ENCODE measurements around the gene ARHGDIB.

ARHGDIB gene

DNA sequence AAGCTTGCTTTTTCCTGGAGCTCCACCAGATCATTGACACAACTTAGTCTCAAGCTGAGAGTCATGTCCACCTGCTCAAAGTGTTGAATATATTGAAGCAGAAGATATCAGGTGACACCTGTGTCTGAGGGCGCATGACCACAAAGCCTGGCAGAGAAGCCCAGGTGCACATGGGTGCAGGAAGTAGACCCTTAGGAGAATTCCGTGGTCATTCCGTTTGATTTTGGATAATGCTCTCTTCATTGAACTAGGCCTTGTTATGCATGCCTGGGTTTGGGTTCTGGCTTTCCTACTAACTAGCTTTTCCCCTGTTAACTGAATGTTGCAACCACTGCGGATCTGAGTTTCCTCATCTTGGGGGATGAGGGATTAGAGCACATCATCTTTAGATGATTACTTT is 7.1 kb downstream of the ARHGDIB start:
- no peak for DNase-seq

DNA sequence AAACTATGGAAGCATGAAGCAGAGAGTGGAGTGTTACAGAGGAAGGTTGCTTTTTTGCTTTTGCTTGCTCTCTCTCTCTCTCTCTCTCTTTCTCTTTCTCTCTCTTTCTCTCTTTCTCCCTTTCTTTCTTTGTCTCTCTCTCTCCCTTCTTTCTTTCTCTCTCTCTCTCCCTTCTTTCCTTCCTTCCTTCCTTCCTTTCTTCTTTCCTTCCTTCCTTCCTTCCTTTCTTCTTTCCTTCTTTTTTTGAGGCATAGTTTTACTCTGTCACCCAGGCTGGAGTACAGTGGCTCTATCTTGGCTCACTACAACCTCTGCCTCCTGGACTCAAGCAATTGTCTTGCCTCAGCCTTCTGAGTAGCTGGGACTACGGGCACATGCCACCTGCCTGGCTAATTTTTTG is 7.6 kb downstream of the ARHGDIB start:
- DNase-seq: no peak

DNA sequence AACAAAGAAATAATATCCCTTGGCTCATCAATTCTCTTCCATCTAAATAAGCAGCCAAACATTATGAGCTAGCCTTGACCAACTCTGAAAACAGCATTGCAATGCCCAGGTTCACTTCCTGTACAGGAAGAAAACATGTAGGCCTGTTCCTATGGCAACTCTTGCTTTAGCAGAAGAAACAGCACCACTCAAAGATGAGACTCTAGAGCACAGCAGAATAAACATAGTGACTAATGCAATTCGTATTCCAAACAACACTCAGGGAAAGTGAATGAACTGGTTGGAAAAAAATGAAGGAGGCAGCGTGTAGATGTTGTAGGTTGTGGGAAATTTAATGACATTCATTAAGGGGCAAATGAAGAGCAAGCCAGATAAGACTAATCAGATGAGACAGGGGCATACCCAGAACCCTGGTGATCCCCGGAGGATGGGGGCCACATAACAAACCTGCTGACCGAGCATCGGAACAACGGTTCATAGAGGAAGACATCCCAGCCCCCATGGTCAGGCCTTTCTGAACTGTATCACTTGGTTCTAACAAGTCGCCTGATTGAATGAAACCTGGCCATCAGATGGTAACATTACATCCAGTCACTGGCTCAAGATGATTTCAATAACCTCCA is 9.0 kb downstream of the ARHGDIB start:
- peak; percentile 75 for DNase-seq

DNA sequence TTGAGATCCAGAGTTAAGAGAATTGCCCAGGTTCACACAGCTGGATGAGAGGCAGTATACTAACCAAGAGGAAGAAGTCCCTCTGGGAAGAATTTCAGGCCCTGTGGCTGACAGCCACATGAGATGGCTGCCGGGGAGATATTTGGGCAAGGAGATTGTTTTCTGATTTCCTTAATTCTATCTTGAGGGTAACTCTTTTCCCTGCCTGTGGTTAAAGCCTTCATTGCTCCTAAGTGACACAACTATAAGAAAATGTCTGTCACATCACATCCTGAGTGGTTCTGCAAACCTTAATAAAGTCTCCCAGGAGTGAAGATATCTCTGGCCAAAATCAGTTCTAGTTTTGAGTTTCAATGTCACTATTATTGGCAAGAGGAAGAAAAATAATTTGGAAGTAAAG is 9.6 kb downstream of the ARHGDIB start:
- DNase-seq: no peak

DNA sequence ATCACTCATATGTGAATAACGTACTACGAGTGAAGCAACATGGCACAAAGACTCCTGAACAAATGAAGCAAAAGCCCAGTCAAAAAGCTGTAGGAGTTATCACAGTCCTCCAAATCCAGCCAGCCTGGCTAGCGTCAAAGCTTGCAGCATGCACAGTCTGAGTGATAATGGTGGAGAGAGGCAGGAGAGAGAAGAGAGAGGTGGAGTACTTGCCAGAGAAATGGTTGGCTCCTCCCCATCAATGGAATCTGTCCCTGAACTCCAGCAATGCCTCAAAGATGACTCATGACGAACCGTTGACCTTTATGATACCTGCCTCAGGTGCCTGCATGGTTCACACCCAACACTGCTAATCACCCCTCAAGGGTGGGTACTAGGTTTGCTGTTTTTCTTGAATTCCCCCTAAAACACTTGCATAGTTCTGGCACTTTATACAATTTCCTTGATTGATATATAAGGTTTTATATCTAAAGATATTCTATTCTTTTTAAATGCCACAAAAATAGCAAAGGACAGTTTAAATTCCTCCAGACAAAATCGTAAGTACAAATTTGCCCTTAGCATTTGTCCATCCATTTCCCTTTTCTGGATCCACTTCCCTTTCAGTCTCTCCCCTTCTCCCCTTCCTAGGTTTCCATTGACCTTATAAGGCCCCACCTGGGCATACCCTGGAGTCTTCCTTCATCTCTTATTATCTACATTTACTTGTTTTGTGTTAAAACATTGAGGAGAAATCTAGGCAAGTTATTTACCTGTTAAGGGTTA is 10.2 kb downstream of the ARHGDIB start:
- DNase-seq: peak; percentile 98

DNA sequence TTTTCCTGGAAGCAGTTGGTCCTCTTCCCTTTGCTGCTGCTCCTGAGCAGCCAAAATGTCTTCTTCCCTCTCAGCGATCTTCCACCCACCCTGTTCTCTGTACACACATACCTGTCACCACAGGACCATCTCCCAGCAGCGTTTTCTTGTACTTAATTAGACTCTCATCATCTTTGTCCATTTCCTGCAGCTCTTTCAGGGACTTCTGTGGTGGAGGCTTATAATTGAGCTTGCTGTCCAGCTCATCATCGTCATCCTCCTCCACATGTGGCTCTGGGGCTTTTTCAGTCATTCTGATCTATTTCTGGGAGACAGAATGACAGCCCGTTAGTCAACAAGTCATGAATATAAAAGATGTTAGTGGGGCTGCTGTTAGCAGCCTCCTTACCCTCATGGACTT is 11.0 kb downstream of the ARHGDIB start:
- no peak for DNase-seq

DNA sequence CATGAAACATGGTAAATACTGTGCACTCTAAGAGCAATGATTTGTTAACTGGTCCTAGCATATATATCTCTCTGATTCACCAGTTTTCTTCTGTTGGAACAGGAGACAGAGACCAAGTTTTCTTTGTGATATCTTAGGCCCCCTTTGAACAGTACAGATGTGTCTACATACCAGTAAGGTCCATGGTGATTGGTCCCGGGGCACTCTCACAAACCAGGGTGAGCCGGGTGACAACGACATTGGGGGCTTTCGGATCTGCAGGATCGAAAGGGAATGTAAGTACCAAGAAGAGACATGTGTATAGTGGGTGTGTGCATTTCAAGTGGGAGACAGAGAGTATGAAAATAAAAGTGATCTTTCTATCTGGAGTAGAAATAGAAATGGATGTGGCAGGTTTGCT is 11.8 kb downstream of the ARHGDIB start:
- DNase-seq: no peak

DNA sequence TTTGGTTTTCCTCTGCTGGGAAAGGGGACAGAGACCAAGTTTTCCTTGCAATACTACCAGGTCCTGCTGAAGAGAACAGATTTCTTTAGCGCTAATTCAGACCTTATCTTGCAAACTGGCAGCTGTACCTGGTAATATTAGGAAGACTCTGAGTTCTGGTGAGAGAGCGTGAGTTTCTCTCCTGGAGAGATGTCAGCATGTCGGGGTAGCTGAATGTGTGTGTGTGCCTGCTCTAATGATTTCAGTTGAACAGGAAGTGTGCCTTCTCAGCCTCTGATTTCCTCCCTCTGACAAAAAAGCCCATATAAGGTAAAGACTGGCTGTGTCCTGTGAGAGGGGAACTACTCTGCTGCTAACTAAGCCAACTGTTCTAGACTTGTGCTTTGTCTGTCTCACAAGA is 12.7 kb downstream of the ARHGDIB start:
- peak; percentile 74 for DNase-seq

DNA sequence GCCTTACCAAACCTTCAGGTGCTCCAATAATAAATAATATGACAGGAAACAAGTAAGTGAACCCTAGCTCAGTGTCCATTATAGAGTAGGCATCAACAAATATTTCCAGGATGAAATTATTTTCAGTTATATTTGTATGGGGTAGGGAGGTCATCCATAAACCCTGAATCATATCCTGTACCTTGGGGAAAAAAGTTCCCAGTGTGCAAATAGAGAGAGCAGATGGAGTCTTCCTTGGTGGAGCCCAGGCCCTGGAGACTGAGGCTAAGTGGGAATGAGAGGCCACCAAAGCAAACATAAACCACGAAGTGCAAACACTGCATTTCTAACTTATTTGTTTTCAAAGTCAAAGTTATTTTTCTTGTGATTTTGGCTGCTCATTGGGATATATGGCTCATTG is 14.5 kb downstream of the ARHGDIB start:
- DNase-seq: no peak

DNA sequence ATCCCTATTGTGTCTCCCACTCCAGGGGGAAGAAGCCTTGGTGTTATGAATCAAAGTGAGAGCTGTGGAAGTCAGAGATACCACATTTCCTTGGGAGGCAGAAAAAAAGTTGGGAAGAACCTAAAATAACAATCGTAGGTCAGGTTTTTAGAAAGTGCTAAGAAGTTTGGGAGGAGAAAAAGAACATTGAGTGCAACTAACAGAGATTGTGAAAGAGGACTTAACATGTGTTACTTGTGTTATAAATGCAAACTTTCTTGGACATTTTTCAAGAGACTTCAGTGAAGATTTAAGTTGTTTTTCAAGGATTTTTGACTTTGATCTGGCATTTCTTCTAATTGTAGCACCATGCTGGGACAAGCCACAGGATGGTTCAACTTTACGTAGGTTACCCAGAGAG is 15.2 kb downstream of the ARHGDIB start:
- no peak for DNase-seq

DNA sequence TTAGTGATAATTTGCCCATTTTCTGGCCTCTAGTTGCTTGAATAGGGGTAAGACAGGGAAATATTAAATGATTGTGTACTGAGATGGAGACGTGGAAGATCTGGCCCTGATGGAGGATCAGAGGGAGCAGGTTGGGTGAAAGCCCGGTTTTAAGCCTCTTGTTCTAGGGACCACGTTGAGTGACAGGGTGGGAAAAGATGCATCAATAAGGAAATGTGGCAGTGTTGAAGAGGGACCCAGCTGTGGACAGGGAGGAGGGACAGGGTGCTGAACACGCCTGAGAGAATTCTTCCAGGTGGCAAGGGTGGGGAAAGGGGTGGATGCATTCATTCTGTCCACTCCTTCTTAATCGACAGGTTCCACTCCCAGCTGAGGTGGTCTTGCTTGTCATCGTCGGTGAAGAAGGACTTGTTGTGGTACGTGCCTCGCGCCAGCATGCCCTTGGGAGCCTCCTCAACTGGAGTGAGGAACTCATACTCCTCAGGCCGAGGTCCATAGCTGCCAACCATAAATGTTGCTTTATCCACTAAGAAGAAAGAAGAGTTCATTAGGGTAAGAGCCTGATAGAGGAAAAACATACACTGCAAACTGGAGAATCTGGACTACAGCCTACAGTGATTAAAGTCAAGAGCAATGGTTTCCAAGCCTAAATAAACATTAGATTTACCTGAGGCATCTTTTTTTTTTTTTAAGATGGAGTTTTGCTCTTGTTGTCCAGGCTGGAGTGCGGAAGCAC is 19.0 kb downstream of the ARHGDIB start:
- DNase-seq: no peak

DNA sequence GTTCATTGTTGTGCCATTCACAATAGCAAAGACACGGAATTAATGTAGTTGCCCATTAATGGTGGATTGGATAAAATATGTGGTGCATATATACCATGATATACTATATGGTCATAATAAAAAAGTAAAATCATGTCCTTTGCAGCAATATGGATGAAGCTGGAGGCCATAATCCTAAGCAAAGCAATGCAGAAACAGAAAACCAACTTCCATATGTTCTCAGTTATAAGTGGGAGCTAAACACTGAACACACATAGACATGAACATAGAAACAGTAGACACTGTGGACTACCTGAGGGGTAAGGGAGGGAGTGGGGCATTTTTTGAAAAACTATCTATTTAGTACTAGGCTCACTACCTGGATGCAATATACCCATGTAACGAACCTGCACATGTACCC is 20.0 kb downstream of the ARHGDIB start:
- DNase-seq: no peak

DNA sequence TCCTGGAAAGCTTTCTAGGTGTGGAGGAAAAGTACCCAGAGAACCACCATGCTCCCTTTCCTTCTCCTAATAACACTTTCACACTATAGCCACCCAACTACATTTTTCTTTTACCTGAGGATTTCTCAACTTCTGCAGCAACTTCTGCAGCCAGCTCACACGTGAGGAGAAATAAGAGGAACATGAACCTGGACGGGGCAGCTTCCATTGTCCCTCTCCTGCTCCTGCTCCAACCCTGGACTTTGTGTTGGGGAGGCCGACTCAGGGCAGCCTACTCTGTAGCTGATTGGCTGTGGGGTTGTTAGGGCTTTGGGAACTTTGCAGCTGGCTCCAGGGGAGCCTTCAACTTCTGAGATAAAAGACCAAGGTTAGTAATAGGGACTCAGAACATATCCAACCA is 23.1 kb downstream of the ARHGDIB start, which contains the start of gene ERP27:
ERP27 (minus strand) TSS at position 237 of the 400 bp plus-strand sequence; CDS start at position 208, 29 bp downstream.
- DNase-seq: no peak

DNA sequence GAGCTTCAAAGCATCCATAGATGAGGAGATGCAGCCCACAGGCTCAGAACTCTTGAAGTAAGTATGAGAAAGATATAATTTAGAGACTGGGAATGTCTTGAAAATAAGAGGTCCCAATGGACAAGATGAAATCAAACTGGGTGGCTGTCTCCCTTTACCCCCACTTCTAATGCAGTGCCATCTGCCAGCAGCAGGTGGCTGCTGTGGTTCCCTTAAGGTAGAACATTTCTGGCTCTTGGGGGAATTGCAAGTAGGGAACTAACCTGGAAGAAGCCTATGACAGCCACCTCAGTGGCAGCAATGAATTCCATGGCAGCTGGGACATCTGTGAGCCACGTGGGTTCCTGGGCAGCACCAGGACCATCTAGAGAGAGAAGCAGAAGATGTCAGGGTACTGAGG is 23.7 kb downstream of the ARHGDIB start:
- no peak for DNase-seq

DNA sequence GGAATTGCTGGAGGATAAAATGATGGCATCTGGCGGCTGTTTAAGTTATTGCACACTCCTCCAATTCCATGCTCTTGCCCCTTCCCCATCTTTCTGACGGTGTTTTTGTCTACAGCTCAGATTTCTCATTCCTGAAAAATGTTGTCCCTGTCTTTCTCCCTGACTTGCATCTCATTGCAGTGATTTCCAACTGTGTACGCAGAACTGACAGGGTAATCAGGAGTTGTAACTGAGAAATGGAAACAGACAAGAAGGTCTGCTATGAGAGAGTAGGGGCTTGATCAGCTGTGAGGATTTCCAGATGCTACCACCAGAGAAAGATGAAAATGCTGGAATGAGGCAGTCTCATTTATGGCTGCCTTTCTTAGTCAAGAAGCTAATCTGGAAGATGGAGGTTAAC is 24.4 kb downstream of the ARHGDIB start:
- no peak for DNase-seq

DNA sequence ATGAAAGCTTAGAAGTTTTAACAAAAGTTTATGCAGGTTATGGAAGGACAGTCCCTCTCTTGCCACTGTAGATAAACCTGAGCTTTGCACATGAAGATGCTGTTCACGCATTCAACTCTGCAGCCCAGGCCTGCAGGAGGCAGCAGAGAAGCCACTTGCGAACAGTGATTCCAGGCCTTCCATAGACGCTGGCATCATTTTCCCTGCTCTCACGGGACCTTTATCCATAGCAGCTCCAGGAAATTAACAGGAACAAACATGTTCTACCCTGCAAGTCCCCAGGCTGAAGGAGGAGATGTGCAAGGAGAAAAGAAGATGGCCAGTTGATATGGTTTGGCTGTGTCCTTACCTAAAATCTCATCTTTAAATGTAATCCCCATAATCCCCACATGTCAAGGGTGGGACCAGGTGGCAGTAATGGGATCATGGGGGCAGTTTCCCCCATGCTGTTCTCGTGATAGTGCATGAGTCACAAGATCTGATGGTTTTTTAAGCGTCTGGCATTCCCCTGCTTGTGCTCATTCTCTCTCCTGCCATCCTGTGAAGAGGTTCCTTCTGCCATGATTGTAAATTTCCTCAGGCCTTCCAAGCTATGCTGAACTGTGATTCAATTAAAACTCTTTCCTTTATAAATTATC is 25.1 kb downstream of the ARHGDIB start:
- peak; percentile 77 for DNase-seq

DNA sequence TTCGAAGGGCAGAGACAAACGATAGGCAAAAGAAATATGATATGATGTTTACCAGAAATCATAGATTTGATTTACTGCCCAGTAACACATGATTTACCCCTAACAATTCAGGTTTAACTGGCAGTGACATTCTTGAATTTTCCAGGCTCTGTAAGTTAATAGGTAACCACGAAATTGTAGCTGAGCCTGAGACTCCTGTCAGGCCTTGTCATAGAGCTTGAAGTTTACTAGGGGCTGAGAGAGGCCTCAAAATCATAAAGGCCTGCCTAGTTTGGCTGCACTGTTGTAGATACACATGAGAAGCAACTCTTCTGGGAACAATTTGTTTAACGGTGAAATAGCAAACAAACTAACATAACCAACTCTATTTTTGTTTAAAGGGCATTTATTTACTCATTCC is 26.4 kb downstream of the ARHGDIB start:
- DNase-seq: no peak

DNA sequence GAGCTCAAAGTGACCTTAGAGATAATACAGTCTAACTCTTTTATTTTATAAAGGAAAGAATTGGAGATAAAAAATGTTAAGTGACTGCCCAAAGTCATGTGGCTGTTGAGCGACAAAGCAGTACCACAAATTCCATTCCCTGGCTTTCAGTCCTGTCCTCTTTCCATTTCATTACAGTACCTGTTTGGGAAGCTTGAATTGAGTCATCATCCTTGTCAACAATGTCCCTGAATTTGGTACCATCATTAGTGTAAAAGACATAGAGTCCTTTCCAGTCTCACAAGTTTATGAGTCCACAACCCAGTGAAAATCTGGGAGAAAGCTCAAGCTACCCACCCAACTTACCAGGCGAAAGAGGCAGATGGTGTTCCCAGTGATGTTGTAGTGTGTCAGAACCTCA is 26.9 kb downstream of the ARHGDIB start:
- no peak for DNase-seq

DNA sequence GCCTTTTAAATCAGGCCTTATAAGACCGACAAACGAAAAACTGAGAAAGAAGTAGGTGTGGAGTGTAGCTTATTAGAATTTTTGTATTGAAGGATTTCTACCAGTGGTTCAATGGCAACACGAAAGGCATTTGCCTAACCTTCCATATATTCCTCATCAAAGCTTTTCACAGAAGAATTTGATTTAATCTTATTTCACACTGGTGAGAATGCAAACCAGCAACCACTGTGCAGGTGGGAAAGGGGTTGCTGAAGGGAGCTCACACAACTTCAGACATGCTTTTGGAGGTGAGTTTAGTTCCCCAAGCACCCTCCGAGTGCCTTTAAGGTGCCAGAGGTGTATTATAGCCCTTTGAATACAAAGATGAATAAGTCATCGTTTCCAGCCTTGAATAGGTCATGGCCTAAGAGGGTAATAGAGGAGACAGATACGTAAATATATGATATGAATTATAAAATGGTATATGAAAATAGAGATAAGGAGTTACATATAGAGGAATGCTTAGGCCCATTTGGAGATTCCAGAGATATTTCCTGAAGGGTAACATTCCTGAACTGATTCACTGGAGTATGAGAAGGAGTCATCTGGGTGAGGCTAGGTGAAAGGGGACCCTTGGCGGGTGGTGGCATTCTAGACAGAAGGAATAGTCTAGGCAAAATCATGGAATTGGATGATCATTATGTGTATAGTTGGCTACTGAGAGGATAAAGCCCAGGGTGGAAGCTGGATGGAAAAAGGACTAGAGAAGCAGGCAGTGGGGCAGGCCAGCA is 29.4 kb downstream of the ARHGDIB start:
- no peak for DNase-seq

DNA sequence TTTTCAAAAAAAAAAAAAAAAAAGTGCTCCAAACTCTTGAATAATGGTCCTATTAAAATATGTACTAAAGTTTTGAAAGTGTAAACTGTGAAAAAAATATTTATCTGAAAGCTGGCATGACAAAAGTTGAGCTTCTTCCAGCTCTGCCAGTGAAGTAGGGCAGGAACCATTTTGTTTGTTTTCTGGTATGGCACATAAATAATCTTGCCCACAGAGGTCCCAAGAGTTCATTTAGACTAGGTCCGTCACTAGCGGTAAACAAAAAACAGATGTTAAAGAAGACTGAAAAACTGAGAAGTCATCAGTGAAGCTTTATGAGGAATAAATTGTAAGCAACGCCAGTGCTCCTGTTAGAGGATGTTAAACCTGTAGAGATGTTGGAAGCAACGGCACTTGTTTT is 30.0 kb downstream of the ARHGDIB start:
- DNase-seq: no peak

DNA sequence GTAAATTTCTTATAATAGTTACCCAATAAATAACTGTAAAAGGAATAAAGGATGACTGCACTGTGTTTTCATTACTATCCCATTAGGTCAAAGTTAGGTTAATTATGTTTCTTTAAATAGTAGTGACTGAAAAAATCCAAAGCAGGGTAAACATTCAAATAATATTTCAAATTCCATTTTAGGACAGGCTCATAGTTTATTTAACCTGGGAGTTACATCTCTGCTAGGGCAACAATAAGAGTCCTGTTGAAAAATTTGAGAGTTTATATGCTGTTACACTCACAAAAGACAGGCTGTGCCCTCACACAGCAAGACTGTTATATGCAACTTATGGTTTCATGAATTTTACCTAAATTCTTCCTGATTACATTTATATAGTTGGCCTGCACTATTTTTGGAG is 31.1 kb downstream of the ARHGDIB start:
- no peak for DNase-seq

DNA sequence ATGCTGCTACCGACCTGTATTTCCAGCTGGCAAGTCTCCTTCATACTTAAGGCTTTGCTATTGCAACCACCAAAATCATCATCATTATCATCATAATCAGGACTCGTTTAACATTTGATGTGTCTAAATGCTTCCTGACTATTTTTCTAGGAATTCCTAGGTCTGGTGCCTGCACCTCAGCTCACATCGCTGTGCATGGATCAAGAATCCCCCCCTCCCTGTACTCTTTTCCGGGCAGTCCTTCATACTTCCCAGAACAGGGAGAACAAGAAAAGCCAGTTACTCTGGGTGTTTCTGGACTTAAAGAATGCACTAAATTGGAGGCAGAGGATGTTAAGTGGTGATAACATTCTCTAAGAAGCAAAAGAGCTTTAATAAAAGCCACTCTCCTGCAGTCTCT is 32.5 kb downstream of the ARHGDIB start:
- peak; percentile 96 for DNase-seq

DNA sequence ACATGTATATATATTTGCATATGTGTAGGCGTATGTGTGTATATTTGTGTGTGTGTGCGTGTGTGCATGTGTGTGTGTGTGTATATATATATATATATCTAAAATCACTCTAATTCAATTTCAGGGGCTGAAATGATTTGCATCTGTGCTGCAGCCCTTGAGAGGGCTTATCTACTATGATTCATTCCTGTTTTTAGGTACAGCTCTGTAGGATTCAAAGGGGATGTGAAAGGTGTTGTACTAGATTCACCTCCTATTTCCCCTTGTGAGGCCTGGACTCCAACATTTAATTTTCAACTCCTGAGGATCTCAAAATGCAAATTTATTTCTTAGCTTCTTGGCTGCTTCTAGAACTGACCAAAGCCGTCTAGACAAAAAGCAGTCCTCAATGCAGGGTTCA is 34.1 kb downstream of the ARHGDIB start:
- no peak for DNase-seq
